Activated CD8-positive, alpha-beta memory T cell treated with anti-CD3 and anti-CD28 coated beads, Interleukin-2, amount 10 ng/mL, durations not matched to agents 7 days and 5 days (primary cell): Measurements from ENCODE around the gene PPP1R12C. TPM values are rescaled to one million over a fixed set of nuclear protein-coding genes. Genes with fewer than 3 reads are reported as not detected.
"Not testable (repeated sequence)": the region's sequence is repeated elsewhere in the genome, so short reads cannot be mapped to it uniquely, and the experiment has no call there.

Experiments
- ATAC-seq: fragments of 150-1000 bp; cut with Tn5 transposase; one replicate; pipeline ENCODE4 v1.10.0; 2021; ENCODE audit warnings: moderate library complexity
- CTCF ChIA-PET: fragments of 350-600 bp; sonication (Branson Sonifier 250); formaldehyde crosslinking; loops from one replicate; lab custom pipeline; 2021; ENCODE audit warnings: antibody characterized with exemption; lab: Charles Lee
- DNase-seq: peaks from one replicate; pipeline ENCODE4 v3.0.0-alpha.2; 2020
- H3K27ac Mint-ChIP-seq: one replicate; pipeline ENCODE4 v1.8.0; 2021; ENCODE audit warnings: mild to moderate bottlenecking, mixed read lengths
- H3K27me3 Mint-ChIP-seq: one replicate; pipeline ENCODE4 v1.8.0; 2021; ENCODE audit warnings: mixed read lengths
- H3K36me3 Mint-ChIP-seq: one replicate; pipeline ENCODE4 v1.8.0; 2021; ENCODE audit warnings: mild to moderate bottlenecking, mixed read lengths
- H3K4me1 Mint-ChIP-seq: one replicate; pipeline ENCODE4 v1.8.0; 2021; ENCODE audit warnings: mixed read lengths
- H3K4me3 Mint-ChIP-seq: one replicate; pipeline ENCODE4 v1.8.0; 2021; ENCODE audit warnings: mild to moderate bottlenecking, moderate library complexity, mixed read lengths
- H3K9me3 Mint-ChIP-seq: one replicate; pipeline ENCODE4 v1.8.0; 2022; ENCODE audit warnings: low read depth, mixed read lengths
- total RNA-seq, 2 experiments: library from RNA; stranded (reverse); gene quantifications; one replicate each; pipeline ENCODE4 v1.2.3, GENCODE V29; 2021

Gene PPP1R12C
- total RNA-seq, 2 experiments from 2014 or later: 134 to 144 TPM

- Mint-ChIP-seq H3K4me3 (no peak overlapping the region), H3K9me3 (no peaks in the 10 kb centered on the region), H3K4me1 (peaks cover 30% of the 10 kb centered on the region), H3K27ac (no peak overlapping the region), H3K36me3 (peaks cover 19% of the 10 kb centered on the region), H3K27me3 (no peaks in the 10 kb centered on the region)
- ATAC-seq: no peak
- no peak for DNase-seq
- CTCF ChIA-PET: no interaction called here
Measured at GRCh38 chr19:55113570-55114039, 3.8 kb downstream of the PPP1R12C start.

- Mint-ChIP-seq H3K9me3 (no peaks in the 10 kb centered on the region), H3K27me3 (no peaks in the 10 kb centered on the region), H3K4me1 (peaks cover 27% of the 10 kb centered on the region), H3K4me3 (no peak overlapping the region), H3K36me3 (peaks cover 22% of the 10 kb centered on the region), H3K27ac (no peak overlapping the region)
- DNase-seq: no peak
- no peak for ATAC-seq
- CTCF ChIA-PET: no interaction called here
Measured at GRCh38 chr19:55112777-55113569, 4.5 kb downstream of the PPP1R12C start.

- DNase-seq: no peak
- peaks cover 25% of the 10 kb centered on the region for H3K36me3 Mint-ChIP-seq
Measured at GRCh38 chr19:55112246-55112776, 5.1 kb downstream of the PPP1R12C start.

GRCh38 chr19:55111238-55111831 lies 6.1 kb downstream of the PPP1R12C start:
- no peak overlapping the region for H3K27ac Mint-ChIP-seq
- ATAC-seq (no peak), DNase-seq (no peak)
- H3K4me1 Mint-ChIP-seq: peaks cover 27% of the 10 kb centered on the region
- no peak overlapping the region for H3K4me3 Mint-ChIP-seq
- CTCF ChIA-PET: interaction anchor here (0.6 kb wide), 1 partner anchor 542 kb away, joined by 3 read pairs; no protein-coding TSS in a partner anchor
- no peaks in the 10 kb centered on the region for H3K27me3 Mint-ChIP-seq
- peaks cover 33% of the 10 kb centered on the region for H3K36me3 Mint-ChIP-seq
- no peaks in the 10 kb centered on the region for H3K9me3 Mint-ChIP-seq

More at GRCh38 chr19:55112246-55112776, 5.1 kb downstream of the PPP1R12C start:
- H3K27ac Mint-ChIP-seq: no peak overlapping the region
- peaks cover 25% of the 10 kb centered on the region for H3K4me1 Mint-ChIP-seq
- H3K4me3 Mint-ChIP-seq: no peak overlapping the region
- ATAC-seq: no peak
- no peaks in the 10 kb centered on the region for H3K9me3 Mint-ChIP-seq
- CTCF ChIA-PET: no interaction called here
- no peaks in the 10 kb centered on the region for H3K27me3 Mint-ChIP-seq

- Mint-ChIP-seq H3K9me3 (no peaks in the 10 kb centered on the region), H3K4me1 (peaks cover 14% of the 10 kb centered on the region), H3K36me3 (peaks cover 35% of the 10 kb centered on the region), H3K27ac (no peak overlapping the region), H3K27me3 (no peaks in the 10 kb centered on the region), H3K4me3 (no peak overlapping the region)
- DNase-seq (no peak), ATAC-seq (no peak)
- CTCF ChIA-PET: no interaction called here
Measured at GRCh38 chr19:55109527-55110291, 7.7 kb downstream of the PPP1R12C start.

GRCh38 chr19:55107252-55107651 lies 10.2 kb downstream of the PPP1R12C start:
- CTCF ChIA-PET: interaction anchor here (0.6 kb wide), 1 partner anchor 57 kb away, joined by 3 read pairs; no protein-coding TSS in a partner anchor
- not testable (repeated sequence) for H3K27ac Mint-ChIP-seq, H3K27me3 Mint-ChIP-seq, DNase-seq, H3K9me3 Mint-ChIP-seq, H3K4me3 Mint-ChIP-seq, ATAC-seq
- Mint-ChIP-seq H3K36me3 (peaks cover 51% of the 10 kb centered on the region), H3K4me1 (peaks cover 14% of the 10 kb centered on the region)

GRCh38 chr19:55106591-55106990 lies 10.8 kb downstream of the PPP1R12C start:
- no peak overlapping the region for H3K4me3 Mint-ChIP-seq
- H3K36me3 Mint-ChIP-seq: peaks cover 53% of the 10 kb centered on the region
- H3K4me1 Mint-ChIP-seq: peaks cover 14% of the 10 kb centered on the region
- no peaks in the 10 kb centered on the region for H3K27me3 Mint-ChIP-seq
- H3K27ac Mint-ChIP-seq: no peak overlapping the region
- CTCF ChIA-PET: interaction anchor here (0.6 to 0.9 kb wide), 3 partner anchors 17 to 226 kb away, joined by 3 to 4 read pairs (median 3); no protein-coding TSS in a partner anchor
- DNase-seq: no peak
- H3K9me3 Mint-ChIP-seq: peaks cover 5% of the 10 kb centered on the region
- no peak for ATAC-seq

GRCh38 chr19:55105237-55105636 lies 12.2 kb downstream of the PPP1R12C start:
- Mint-ChIP-seq H3K4me1 (peaks cover 14% of the 10 kb centered on the region), H3K36me3 (peaks cover 50% of the 10 kb centered on the region), H3K27me3 (no peaks in the 10 kb centered on the region), H3K9me3 (peaks cover 5% of the 10 kb centered on the region), H3K4me3 (no peak overlapping the region), H3K27ac (no peak overlapping the region)
- CTCF ChIA-PET: no interaction called here
- DNase-seq: no peak
- no peak for ATAC-seq

- peaks cover 36% of the 10 kb centered on the region for H3K36me3 Mint-ChIP-seq
- CTCF ChIA-PET: interaction anchor here (0.7 to 0.8 kb wide), 2 partner anchors 16 to 554 kb away, joined by 3 to 4 read pairs; no protein-coding TSS in a partner anchor
- no peak overlapping the region for H3K4me3 Mint-ChIP-seq
- no peaks in the 10 kb centered on the region for H3K27me3 Mint-ChIP-seq
- DNase-seq (no peak), ATAC-seq (no peak)
- H3K9me3 Mint-ChIP-seq: peaks cover 5% of the 10 kb centered on the region
- H3K4me1 Mint-ChIP-seq: peaks cover 5% of the 10 kb centered on the region
- no peak overlapping the region for H3K27ac Mint-ChIP-seq
Measured at GRCh38 chr19:55103190-55103589, 14.2 kb downstream of the PPP1R12C start.

- peaks cover 2% of the 10 kb centered on the region for H3K4me1 Mint-ChIP-seq
- peaks cover 26% of the 10 kb centered on the region for H3K36me3 Mint-ChIP-seq
- ATAC-seq (no peak), DNase-seq (no peak)
- peaks cover 5% of the 10 kb centered on the region for H3K9me3 Mint-ChIP-seq
- H3K27me3 Mint-ChIP-seq: no peaks in the 10 kb centered on the region
- no peak overlapping the region for H3K4me3 Mint-ChIP-seq
- no peak overlapping the region for H3K27ac Mint-ChIP-seq
- CTCF ChIA-PET: no interaction called here
Measured at GRCh38 chr19:55101261-55101660, 16.2 kb downstream of the PPP1R12C start.

- Mint-ChIP-seq H3K36me3 (peaks cover 20% of the 10 kb centered on the region), H3K9me3 (peaks cover 5% of the 10 kb centered on the region), H3K4me3 (no peak overlapping the region), H3K27ac (no peak overlapping the region), H3K27me3 (no peaks in the 10 kb centered on the region), H3K4me1 (no peaks in the 10 kb centered on the region)
- CTCF ChIA-PET: interaction anchor here (1.6 kb wide), 1 partner anchor 11 kb away, joined by 6 read pairs; no protein-coding TSS in a partner anchor
- no peak for DNase-seq
- ATAC-seq: no peak
Measured at GRCh38 chr19:55099557-55100506, 17.6 kb downstream of the PPP1R12C start.
